Ovary (tissue), 9 donors: ENCODE results near the gene B2M. TPM values are rescaled to one million over a fixed set of nuclear protein-coding genes. Genes with fewer than 3 reads are reported as not detected.

Experiments used
- DNase-seq, 5 donors: peaks; one replicate each; pipeline ENCODE4 v3.0.0-alpha.2; 2019 to 2020
- H3K27ac ChIP-seq, 2 donors: fragments of 200-600 bp; one replicate each; pipeline versions ENCODE4 v1.5.1 to v1.8.0; 2019 to 2022
- H3K27me3 ChIP-seq: fragments of 200-600 bp; one replicate; pipeline ENCODE4 v1.8.0; 2022
- H3K36me3 ChIP-seq: fragments of 200-600 bp; sonication (generic); one replicate; pipeline ENCODE4 v1.5.1; 2019
- H3K4me1 ChIP-seq: one replicate; pipeline ENCODE4 v1.8.1; 2013; ENCODE audit warnings: mild to moderate bottlenecking, moderate library complexity; ENCODE audit not compliant: insufficient read depth
- H3K4me3 ChIP-seq: fragments of 200-600 bp; sonication (generic); one replicate; pipeline ENCODE4 v1.5.1; 2017
- H3K9me3 ChIP-seq, 2 donors: fragments of 200-600 bp in 1 of 2; sonication (generic) in 1 of 2; one replicate each; pipeline versions ENCODE4 v1.5.1 to v1.8.1; 2013 to 2019; ENCODE audit warnings: mild to moderate bottlenecking in 1 of 2, moderate library complexity in 1 of 2
- EP300 ChIP-seq: sonication (generic); formaldehyde crosslinking; IDR thresholded peaks from one replicate; pipeline ENCODE4 v1.6.1; 2017; ENCODE audit warnings: antibody characterized with exemption
- POLR2A ChIP-seq: fragments of 450-650 bp; IDR thresholded peaks from one replicate; pipeline ENCODE4 v1.6.1; 2017; ENCODE audit warnings: antibody characterized with exemption, mild to moderate bottlenecking, moderate library complexity
- WGBS, 3 donors: extraction: QIAGEN DNeasy Blood & Tissue Kit in 1 of 3; methylation state at CpG; one replicate each; pipeline versions ENCODE4 v1.1.5 to v1.1.7; 2013 to 2017; 5-methylcytosine and 5-hydroxymethylcytosine counted together
- intact Hi-C, 4 donors: fragments of 100-400 bp; cut with DNase I; formaldehyde crosslinking; loops; one replicate each; pipeline versions ENCODE4 v1.11.0 to v1.15.1; 2022 to 2023
- polyA plus RNA-seq, 2 donors: library from polyadenylated mRNA; stranded (reverse); fragments of 200-250 nt in 1 of 2; fragments of 350-450 nt in 1 of 2; fragmentation: Illumina TruSeq in 1 of 2; extraction: RNeasy Lipid Tissue Mini Kit (QIAGEN cat#74804) in 1 of 2; gene quantifications; one replicate each; pipeline ENCODE4 v1.2.3, GENCODE V29; 2013 to 2014
- total RNA-seq, 7 donors: library from RNA; depleted of rRNA in 2 of 7; stranded (reverse); fragments of >200 nt in 2 of 7; fragmentation: NEBNext Ultra II Directional in 3 of 7; extraction: Animal tissue kit (Norgen Biotek cat#: 25700) in 3 of 7; gene quantifications; one replicate each; pipeline versions ENCODE4 v1.1.0 to v1.2.4, GENCODE V29; 2016 to 2023
- TF ChIP-seq, protein P1 (sequence below), 3 donors: fragments of 450-650 bp in 2 of 3; fragments of 200-600 bp in 1 of 3; IDR thresholded peaks; one replicate each; pipeline versions ENCODE4 v1.5.1 to v1.8.0; 2016 to 2022; ENCODE audit warnings: antibody characterized with exemption in 3 of 3, mild to moderate bottlenecking in 1 of 3
- donor health status: DM: no; HTN: no; CAD: no; lungs with moderate emphysema.
- donor health status: DM: no; HTN: no; CAD: no.
- donor health status: Bipolar disorder and iron deficiency.
- donor health status: DM: yes; HTN: yes; CAD: no.
- donor health status: DM: no; HTN: no; CAD: no.
- donor health status: DM: yes; HTN: yes; CAD: no.

B2M gene
- total and polyA plus RNA-seq, 9 donors: 827 to 6,504 (median 1,371) TPM

DNA sequence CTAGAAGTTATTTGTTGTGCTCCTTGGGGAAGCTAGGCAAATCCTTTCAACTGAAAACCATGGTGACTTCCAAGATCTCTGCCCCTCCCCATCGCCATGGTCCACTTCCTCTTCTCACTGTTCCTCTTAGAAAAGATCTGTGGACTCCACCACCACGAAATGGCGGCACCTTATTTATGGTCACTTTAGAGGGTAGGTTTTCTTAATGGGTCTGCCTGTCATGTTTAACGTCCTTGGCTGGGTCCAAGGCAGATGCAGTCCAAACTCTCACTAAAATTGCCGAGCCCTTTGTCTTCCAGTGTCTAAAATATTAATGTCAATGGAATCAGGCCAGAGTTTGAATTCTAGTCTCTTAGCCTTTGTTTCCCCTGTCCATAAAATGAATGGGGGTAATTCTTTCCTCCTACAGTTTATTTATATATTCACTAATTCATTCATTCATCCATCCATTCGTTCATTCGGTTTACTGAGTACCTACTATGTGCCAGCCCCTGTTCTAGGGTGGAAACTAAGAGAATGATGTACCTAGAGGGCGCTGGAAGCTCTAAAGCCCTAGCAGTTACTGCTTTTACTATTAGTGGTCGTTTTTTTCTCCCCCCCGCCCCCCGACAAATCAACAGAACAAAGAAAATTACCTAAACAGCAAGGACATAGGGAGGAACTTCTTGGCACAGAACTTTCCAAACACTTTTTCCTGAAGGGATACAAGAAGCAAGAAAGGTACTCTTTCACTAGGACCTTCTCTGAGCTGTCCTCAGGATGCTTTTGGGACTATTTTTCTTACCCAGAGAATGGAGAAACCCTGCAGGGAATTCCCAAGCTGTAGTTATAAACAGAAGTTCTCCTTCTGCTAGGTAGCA, 851 bp upstream of the B2M start:
- 26 to 29% (median 28%) methylated on average over 11 of the region's 11 CpGs for WGBS, 3 donors
- intact Hi-C loops: loop anchor here in 1 of 4 donors (10.0 kb wide), 1 partner anchor 474 kb away; the partner anchor contains the start of gene SHF
- no peaks in the 10 kb centered on the region for H3K27me3 ChIP-seq
- H3K36me3 ChIP-seq: no peaks in the 10 kb centered on the region
- no peak for DNase-seq
- peaks cover 3% of the 10 kb centered on the region for H3K4me1 ChIP-seq
- TF ChIP-seq, protein P1, sequence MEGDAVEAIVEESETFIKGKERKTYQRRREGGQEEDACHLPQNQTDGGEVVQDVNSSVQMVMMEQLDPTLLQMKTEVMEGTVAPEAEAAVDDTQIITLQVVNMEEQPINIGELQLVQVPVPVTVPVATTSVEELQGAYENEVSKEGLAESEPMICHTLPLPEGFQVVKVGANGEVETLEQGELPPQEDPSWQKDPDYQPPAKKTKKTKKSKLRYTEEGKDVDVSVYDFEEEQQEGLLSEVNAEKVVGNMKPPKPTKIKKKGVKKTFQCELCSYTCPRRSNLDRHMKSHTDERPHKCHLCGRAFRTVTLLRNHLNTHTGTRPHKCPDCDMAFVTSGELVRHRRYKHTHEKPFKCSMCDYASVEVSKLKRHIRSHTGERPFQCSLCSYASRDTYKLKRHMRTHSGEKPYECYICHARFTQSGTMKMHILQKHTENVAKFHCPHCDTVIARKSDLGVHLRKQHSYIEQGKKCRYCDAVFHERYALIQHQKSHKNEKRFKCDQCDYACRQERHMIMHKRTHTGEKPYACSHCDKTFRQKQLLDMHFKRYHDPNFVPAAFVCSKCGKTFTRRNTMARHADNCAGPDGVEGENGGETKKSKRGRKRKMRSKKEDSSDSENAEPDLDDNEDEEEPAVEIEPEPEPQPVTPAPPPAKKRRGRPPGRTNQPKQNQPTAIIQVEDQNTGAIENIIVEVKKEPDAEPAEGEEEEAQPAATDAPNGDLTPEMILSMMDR (IDR thresholded peaks at IDR 0.05): no peak
- TF ChIP-seq EP300: no peak
- peak overlapping the region; percentile 63 for H3K4me3 ChIP-seq
- H3K27ac ChIP-seq: peak overlapping the region; percentile 92 to 95
- H3K9me3 ChIP-seq: no peaks in the 10 kb centered on the region

DNA sequence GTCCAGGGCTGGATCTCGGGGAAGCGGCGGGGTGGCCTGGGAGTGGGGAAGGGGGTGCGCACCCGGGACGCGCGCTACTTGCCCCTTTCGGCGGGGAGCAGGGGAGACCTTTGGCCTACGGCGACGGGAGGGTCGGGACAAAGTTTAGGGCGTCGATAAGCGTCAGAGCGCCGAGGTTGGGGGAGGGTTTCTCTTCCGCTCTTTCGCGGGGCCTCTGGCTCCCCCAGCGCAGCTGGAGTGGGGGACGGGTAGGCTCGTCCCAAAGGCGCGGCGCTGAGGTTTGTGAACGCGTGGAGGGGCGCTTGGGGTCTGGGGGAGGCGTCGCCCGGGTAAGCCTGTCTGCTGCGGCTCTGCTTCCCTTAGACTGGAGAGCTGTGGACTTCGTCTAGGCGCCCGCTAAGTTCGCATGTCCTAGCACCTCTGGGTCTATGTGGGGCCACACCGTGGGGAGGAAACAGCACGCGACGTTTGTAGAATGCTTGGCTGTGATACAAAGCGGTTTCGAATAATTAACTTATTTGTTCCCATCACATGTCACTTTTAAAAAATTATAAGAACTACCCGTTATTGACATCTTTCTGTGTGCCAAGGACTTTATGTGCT, 527 bp downstream of the B2M start:
- Histone ChIP-seq H3K4me3 (peak overlapping the region; percentile 63), H3K9me3 (no peaks in the 10 kb centered on the region), H3K27ac (peak overlapping the region; percentile 92 to 95), H3K4me1 (peaks cover 3% of the 10 kb centered on the region), H3K27me3 (no peaks in the 10 kb centered on the region), H3K36me3 (no peaks in the 10 kb centered on the region)
- DNase-seq: peak in 1 of 5 donors; percentile 70
- intact Hi-C loops: loop anchor here in 1 of 4 donors (10.0 kb wide), 1 partner anchor 473 kb away; the partner anchor contains the start of gene SHF
- no peak for TF ChIP-seq EP300
- TF ChIP-seq, protein P1 (IDR thresholded peaks at IDR 0.05): no peak
- TF ChIP-seq POLR2A: no peak
- WGBS, 3 donors: 0 to 1% (median 0%) methylated on average over 43 to 46 of the region's 46 CpGs

DNA sequence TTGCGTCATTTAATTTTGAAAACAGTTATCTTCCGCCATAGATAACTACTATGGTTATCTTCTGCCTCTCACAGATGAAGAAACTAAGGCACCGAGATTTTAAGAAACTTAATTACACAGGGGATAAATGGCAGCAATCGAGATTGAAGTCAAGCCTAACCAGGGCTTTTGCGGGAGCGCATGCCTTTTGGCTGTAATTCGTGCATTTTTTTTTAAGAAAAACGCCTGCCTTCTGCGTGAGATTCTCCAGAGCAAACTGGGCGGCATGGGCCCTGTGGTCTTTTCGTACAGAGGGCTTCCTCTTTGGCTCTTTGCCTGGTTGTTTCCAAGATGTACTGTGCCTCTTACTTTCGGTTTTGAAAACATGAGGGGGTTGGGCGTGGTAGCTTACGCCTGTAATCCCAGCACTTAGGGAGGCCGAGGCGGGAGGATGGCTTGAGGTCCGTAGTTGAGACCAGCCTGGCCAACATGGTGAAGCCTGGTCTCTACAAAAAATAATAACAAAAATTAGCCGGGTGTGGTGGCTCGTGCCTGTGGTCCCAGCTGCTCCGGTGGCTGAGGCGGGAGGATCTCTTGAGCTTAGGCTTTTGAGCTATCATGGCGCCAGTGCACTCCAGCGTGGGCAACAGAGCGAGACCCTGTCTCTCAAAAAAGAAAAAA, 1.2 kb downstream of the B2M start:
- Histone ChIP-seq H3K27ac (peak overlapping the region; percentile 92 to 95), H3K4me1 (peaks cover 3% of the 10 kb centered on the region), H3K4me3 (peak overlapping the region; percentile 63), H3K36me3 (no peaks in the 10 kb centered on the region), H3K27me3 (no peaks in the 10 kb centered on the region), H3K9me3 (no peaks in the 10 kb centered on the region)
- intact Hi-C loops: loop anchor here in 1 of 4 donors (10.0 kb wide), 1 partner anchor 472 kb away; the partner anchor contains the start of gene SHF
- peak; percentile 66 to 77 (median 72) for DNase-seq
- no peak for TF ChIP-seq EP300
- WGBS, 3 donors: 4 to 7% (median 4%) methylated on average over 24 of the region's 24 CpGs

DNA sequence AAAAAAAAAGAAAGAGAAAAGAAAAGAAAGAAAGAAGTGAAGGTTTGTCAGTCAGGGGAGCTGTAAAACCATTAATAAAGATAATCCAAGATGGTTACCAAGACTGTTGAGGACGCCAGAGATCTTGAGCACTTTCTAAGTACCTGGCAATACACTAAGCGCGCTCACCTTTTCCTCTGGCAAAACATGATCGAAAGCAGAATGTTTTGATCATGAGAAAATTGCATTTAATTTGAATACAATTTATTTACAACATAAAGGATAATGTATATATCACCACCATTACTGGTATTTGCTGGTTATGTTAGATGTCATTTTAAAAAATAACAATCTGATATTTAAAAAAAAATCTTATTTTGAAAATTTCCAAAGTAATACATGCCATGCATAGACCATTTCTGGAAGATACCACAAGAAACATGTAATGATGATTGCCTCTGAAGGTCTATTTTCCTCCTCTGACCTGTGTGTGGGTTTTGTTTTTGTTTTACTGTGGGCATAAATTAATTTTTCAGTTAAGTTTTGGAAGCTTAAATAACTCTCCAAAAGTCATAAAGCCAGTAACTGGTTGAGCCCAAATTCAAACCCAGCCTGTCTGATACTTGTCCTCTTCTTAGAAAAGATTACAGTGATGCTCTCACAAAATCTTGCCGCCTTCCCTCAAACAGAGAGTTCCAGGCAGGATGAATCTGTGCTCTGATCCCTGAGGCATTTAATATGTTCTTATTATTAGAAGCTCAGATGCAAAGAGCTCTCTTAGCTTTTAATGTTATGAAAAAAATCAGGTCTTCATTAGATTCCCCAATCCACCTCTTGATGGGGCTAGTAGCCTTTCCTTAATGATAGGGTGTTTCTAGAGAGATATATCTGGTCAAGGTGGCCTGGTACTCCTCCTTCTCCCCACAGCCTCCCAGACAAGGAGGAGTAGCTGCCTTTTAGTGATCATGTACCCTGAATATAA, 2.0 kb downstream of the B2M start:
- Histone ChIP-seq H3K27me3 (no peaks in the 10 kb centered on the region), H3K9me3 (no peaks in the 10 kb centered on the region), H3K4me3 (peak overlapping the region; percentile 63), H3K4me1 (peaks cover 3% of the 10 kb centered on the region), H3K27ac (peak overlapping the region; percentile 92 to 95), H3K36me3 (no peaks in the 10 kb centered on the region)
- intact Hi-C loops: loop anchor here in 1 of 4 donors (10.0 kb wide), 1 partner anchor 472 kb away; the partner anchor contains the start of gene SHF
- WGBS, 3 donors: 65 to 73% (median 65%) methylated on average over 5 of the region's 5 CpGs
- no peak for DNase-seq
- TF ChIP-seq POLR2A: no peak
- TF ChIP-seq, protein P1 (IDR thresholded peaks at IDR 0.05): no peak
- no peak for TF ChIP-seq EP300
